Melanocyte of skin (primary cell): ENCODE data around the gene SLC27A5. TPM values are rescaled to one million over a fixed set of nuclear protein-coding genes. Genes with fewer than 3 reads are reported as not detected.

Experiments
- small RNA-seq, 2 donors: library from RNA; depleted of rRNA; stranded (forward); fragments of <200 nt; gene quantifications; one replicate each; pipeline ENCODE3, GENCODE V24; 2012
- total RNA-seq, 2 donors: library from RNA; depleted of rRNA; stranded (reverse); fragments of >200 nt; gene quantifications; 2 replicates each; pipeline ENCODE4 v1.2.3, GENCODE V29; 2012

SLC27A5 gene
- total RNA-seq = 10 to 100 TPM in 1 of 2 donors, 1 to 10 TPM in 1; 6.0 to 11.7 TPM

GRCh38 chr19:58511353-58512208, at the start of gene SLC27A5:
SLC27A5 (minus strand) TSS chr19:58511992; CDS start chr19:58511955, 37 bp downstream.

GRCh38 chr19:58558066-58558622, 46.4 kb upstream of the SLC27A5 start, which contains the start of gene UBE2M:
UBE2M (minus strand) TSS chr19:58558611; CDS start chr19:58558381, 230 bp downstream.

GRCh38 chr19:58554494-58555368, 42.9 kb upstream of the SLC27A5 start, which contains the start of gene CHMP2A:
CHMP2A (minus strand) TSS chr19:58555105; CDS start chr19:58554212, 893 bp downstream.

GRCh38 chr19:58543826-58544590, 32.2 kb upstream of the SLC27A5 start, which contains the start of gene TRIM28:
TRIM28 (plus strand) TSS chr19:58544064; CDS start chr19:58544758, 694 bp downstream.

GRCh38 chr19:58519355-58520256, 7.8 kb upstream of the SLC27A5 start, which contains the start of gene ZBTB45:
ZBTB45 (minus strand) TSS chr19:58519810; CDS start chr19:58517673, 2,137 bp downstream.

GRCh38 chr19:58475714-58476497, 35.9 kb downstream of the SLC27A5 start, which contains the start of gene ZNF446:
ZNF446 (plus strand) TSS chr19:58476352; CDS start chr19:58477219, 867 bp downstream.

GRCh38 chr19:58466760-58467589, 44.8 kb downstream of the SLC27A5 start, which contains the start of gene ZNF324:
ZNF324 (plus strand) TSS chr19:58467080; CDS start chr19:58469186, 2,106 bp downstream.

GRCh38 chr19:58451358-58452101, 60.3 kb downstream of the SLC27A5 start, which contains the start of gene ZNF324B:
ZNF324B (plus strand) TSS chr19:58451622; CDS start chr19:58453702, 2,080 bp downstream.

Small RNAs within 50 kb of the gene (small RNA-seq; reads per million reads assigned to genes)
- 0.60 to 1.5 reads per million in 2 donors for gene MIR6807
- gene RN7SL525P = 0.09 to 0.41 reads per million in 2 donors
- gene RN7SL693P = 0 reads per million in 2 donors
- 0 reads per million in 2 donors for gene RNU6-1337P

Other genes starting within 250 kb of the SLC27A5 start
- 1 to 10 TPM; 3.8 to 5.3 TPM for gene ZNF8, start 233.0 kb downstream of the SLC27A5 start, total RNA-seq
- 10 to 100 TPM; 27.5 to 51.3 TPM for gene ERVK3-1, start 206.6 kb downstream of the SLC27A5 start, total RNA-seq
- 1 to 10 TPM; 4.1 to 5.0 TPM for gene ZSCAN22, start 185.0 kb downstream of the SLC27A5 start, total RNA-seq
- gene A1BG, start 158.5 kb downstream of the SLC27A5 start, total RNA-seq = 1 to 10 TPM; 1.7 to 7.0 TPM
- gene ZNF497, start 149.2 kb downstream of the SLC27A5 start, total RNA-seq = 1 to 10 TPM in 1 of 2 donors, under 1 TPM in 1; 0.67 to 1.0 TPM
- 1 to 10 TPM; 1.7 to 3.8 TPM for gene ZNF837, start 131.0 kb downstream of the SLC27A5 start, total RNA-seq
- 1,000 to 10,000 TPM in 1 of 2 donors, 100 to 1,000 TPM in 1; 673 to 1,376 TPM for gene RPS5, start 124.7 kb downstream of the SLC27A5 start, total RNA-seq
- gene RNF225, start 116.3 kb downstream of the SLC27A5 start, total RNA-seq = under 1 TPM in 1 of 2 donors, not detected in 1; 0.33 TPM
- 10 to 100 TPM; 14.8 to 16.7 TPM for gene ZNF584, start 103.3 kb downstream of the SLC27A5 start, total RNA-seq
- gene ZNF132, start 71.8 kb downstream of the SLC27A5 start, total RNA-seq = 1 to 10 TPM; 7.6 to 8.7 TPM
- gene ZNF324B, start 60.4 kb downstream of the SLC27A5 start, total RNA-seq = 10 to 100 TPM; 12.7 to 13.8 TPM
- gene ZNF324, start 44.9 kb downstream of the SLC27A5 start, total RNA-seq = 10 to 100 TPM; 16.0 to 18.2 TPM
- 1 to 10 TPM; 5.7 to 7.9 TPM for gene ZNF446, start 35.6 kb downstream of the SLC27A5 start, total RNA-seq
- 1 to 10 TPM; 7.6 to 8.0 TPM for gene ZBTB45, start 7.8 kb upstream of the SLC27A5 start, total RNA-seq
- 100 to 1,000 TPM; 204 to 363 TPM for gene TRIM28, start 32.1 kb upstream of the SLC27A5 start, total RNA-seq
- gene CHMP2A, start 43.1 kb upstream of the SLC27A5 start, total RNA-seq = 10 to 100 TPM; 69.6 to 82.6 TPM
- 100 to 1,000 TPM; 101 to 126 TPM for gene UBE2M, start 46.6 kb upstream of the SLC27A5 start, total RNA-seq
- 10 to 100 TPM in 1 of 2 donors, 1 to 10 TPM in 1; 8.7 to 12.0 TPM for gene MZF1, start 61.3 kb upstream of the SLC27A5 start, total RNA-seq